ENCODE measurements around the gene SPTLC3. TPM values are rescaled to one million over a fixed set of nuclear protein-coding genes. Genes with fewer than 3 reads are reported as not detected.
A peak's percentile ranks its signal among the peaks of the same experiment; 100 is the strongest.

Gene SPTLC3
- total RNA-seq, 1 donor from 2014 or later = 24.5 TPM

DNA sequence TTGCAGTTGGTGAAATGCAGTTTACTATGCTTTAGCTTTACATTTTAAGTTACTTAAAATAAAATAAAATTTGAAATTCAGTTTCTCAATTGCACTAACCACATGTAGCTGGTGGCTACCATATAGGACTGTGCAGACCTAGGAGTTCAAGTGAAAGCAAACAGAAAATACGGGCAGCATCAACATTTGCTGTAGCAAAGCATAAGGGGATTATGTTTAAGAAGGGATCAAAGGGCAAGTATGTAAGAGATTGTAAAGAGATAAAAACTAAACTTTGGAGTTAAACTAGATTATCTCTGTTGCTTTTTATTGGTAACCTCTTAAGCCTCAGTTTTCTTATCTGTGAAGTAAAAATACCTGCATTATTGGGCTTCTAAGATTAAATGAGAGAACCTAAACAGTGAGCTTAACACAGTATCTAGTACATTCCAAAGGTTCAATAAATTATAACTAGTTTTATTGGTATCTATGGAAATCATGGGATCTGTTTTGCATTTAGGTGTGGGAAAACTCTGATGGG is 81.2 kb downstream of the SPTLC3 start:
- DNase-seq (ENCODE audit: low spot score) (no peak), ATAC-seq (no peak)

DNA sequence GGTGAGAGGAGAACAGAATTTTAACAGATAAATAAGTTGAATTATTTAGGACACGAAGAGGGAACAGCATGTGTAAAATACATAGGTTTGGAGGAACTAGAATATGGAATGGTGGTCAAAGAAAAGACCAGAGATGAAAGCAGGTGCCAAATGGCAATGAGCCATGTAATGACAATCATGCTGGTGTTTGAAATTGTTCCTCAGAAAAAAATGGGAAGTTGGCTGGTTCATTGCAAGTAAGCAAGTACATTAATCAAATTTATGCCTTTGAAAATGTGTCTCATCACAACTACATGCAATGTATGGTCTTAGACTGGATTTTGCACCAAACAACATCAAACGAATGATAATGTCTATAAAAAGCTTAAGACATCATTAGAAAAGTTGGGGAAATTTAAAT is 83.3 kb downstream of the SPTLC3 start:
- DNase-seq (ENCODE audit: low spot score) = no peak
- ATAC-seq = no peak

DNA sequence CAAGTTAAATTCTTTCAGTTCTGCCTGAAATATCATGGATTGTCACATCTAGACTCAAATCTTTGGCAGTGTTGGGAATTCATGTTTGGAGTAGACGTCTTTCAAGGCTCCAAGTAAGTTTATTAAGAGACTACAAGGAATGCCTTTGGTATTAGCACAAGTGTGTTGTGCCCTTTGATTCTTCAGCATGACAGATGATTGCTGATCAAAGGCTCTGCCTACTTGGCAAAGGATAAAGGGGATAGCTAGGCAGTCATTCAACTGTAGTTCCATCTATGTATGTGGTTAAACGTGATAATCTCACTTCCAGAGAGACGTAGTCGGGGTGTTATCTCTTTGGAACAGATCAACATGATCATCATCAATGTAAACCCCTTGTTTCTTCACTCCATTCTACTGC is 86.2 kb downstream of the SPTLC3 start:
- ATAC-seq (no peak), DNase-seq (ENCODE audit: low spot score) (no peak)

DNA sequence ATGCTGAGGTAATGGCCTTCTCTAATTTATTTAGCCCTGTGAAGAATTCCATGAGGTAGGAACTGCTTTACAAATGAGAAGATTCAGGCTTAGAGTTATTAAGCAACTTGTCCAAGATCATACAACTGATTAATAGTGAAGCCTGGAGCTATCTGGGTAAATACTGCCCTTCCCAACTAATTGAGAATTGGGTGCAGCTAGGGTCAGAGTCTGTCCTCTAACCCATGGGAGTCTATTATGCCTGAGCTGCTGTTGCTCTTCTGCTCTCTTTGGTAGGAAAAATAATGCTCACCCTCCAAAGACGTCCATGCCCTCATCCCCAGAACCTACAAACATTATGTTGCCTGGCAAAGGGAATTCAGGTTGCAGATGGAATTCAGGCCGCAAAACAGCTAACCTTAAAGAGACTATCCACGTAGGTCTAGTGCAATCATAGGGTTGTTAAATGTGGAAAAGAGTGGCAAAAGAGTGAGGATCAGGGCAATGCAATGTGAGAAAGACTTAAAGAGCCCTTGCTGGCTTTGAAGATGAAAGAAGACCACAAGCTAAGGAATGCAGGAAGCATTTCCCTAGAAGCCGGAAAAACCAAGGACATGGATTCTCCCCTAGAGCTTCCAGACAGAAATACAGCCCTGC is 90.1 kb downstream of the SPTLC3 start:
- DNase-seq (ENCODE audit: low spot score) (no peak), ATAC-seq (peak; percentile 35)

DNA sequence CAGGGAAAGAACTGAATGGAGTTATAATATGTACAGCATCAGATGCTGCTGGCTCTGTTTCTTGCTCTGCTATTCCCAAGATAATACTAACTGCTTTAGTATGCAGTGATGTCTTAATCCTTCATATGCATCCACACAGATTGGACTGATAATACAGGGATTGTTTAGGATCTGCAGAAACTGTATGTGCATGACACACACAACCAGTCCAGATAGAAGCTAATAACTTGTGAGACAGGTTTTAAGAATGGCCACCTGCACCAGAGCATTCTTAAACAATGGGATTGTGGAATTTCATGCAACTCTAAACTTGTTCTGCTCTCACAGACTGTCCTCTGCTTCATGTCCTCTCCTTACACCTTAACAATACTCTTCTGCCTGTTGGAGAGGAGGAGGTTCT is 90.9 kb downstream of the SPTLC3 start:
- DNase-seq (ENCODE audit: low spot score) (no peak), ATAC-seq (no peak)

DNA sequence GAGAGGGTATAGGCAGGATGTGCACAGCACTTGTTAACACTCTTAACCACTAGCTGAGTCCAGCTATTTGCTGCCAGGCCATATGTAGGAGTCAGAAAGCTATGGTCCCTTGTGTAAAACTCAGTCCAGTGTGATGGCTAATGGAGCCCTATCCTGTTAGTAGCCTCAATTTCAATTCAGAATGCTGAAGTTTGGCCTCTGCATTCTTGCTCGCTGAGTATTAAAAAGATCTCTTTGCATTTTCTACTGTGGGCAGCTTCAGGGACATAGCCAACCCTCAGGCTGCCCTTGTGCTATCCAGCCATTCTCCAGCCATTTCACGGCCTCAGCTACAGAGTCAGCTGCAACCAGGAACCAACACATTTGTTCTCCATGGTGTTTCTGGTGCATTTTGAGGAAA is 92.5 kb downstream of the SPTLC3 start:
- DNase-seq (ENCODE audit: low spot score) = no peak
- no peak for ATAC-seq

DNA sequence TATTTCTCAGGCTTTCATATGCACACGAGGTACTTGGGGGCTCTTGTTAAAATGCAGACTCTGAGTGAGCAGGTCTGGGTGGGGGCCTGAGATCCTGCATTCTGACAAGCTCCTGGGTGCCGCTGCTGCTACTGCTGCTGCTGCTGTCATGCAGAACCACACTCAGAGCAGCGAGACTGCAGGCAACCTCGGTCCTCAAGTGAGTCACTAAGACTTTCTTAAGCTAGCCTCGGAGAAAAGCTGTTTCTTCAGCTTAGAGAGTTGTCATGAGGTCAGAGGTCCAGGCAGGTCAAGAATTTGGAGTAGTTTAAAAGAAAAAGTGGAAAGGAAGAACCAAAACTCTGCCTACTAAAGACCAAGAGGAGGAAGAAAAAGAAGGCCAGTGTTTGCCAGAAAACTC is 92.9 kb downstream of the SPTLC3 start:
- DNase-seq (ENCODE audit: low spot score) (no peak), ATAC-seq (no peak)

DNA sequence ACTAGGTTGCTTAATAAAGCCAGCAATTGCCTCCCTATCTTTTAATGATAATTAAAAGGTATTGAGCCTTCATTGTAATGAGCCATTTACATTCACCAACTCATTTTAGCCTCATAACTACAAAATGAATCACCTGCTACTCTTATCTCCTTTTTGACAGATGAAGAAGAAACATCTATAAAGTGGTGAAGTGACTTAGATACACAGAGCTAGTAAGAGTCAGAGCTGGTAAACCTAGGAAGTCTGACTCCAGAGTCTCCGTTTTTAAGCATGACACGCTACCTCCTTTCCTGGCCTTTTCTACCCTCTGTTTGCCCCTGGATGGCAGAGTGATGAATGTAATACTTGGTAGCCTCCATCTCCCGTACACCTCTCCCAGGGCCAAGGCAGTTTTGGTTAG is 93.5 kb downstream of the SPTLC3 start:
- DNase-seq (ENCODE audit: low spot score) (no peak), ATAC-seq (no peak)

DNA sequence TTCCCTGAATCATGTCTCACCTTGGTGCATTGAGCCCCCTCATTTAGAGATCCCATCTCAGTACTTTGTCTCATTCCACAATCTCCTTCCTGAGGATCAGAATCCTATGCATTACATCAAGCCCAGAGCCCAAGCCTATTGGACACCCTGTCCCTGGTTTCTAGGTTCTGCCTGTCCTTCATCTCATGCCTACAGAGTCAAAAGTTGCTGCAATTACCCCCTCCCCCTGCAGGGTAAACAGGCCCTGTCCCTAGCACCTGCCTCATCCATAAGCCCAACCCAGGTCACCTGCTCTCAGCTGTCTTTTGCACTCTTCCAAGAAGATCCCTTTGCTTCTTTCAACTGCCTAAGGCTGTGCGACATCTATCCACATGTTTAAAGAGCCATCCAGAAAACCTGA is 93.9 kb downstream of the SPTLC3 start:
- ATAC-seq (peak; percentile 44), DNase-seq (ENCODE audit: low spot score) (no peak)

DNA sequence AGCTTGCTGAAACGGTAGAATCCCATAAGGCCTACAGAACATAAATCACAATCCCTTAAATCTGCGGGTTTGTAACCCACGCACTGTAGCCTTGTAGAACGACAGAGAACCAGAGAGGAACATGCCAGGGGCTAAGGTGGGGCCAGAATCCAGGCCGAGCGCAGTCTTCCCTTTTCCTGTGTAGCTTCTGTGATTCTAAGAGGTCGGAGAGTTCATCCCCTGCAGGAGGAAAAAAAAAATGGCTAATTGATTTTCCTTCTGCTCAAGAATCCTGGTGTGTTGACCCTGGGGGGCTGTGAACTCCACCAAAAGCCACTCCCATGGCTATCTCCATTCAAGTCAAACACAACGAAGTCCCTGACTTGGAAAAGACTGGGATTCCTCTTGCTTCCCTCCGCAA is 96.3 kb downstream of the SPTLC3 start:
- DNase-seq (ENCODE audit: low spot score) = no peak
- ATAC-seq = no peak

DNA sequence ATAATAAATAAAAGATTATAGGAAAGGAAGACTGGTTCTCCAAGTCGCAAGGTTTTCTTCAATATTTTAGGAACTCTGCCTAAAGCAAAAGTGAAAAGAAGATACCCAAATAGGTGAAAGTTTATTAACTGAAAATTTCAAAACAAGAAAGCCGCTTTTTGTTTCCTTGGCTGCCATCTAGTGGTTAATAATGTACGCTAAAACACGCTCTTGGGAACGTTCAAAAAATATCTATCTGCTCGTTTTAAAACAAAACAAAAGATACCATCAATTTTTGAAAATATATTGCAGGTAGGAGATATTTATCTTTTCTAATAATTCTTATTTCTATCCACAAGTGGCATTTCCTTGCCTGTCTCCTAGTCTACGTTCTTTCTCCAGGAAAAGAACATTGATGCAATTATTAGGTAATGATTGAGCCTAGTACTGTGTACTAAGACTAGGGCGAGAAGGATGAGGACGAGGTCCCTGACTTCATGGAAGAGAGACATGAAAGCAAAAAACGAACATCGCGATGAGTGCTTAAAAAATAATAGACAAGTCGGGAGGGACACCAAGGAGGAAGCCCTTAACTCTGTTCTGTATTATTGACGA is 97.2 kb downstream of the SPTLC3 start:
- ATAC-seq (peak; percentile 76), DNase-seq (ENCODE audit: low spot score) (no peak)

DNA sequence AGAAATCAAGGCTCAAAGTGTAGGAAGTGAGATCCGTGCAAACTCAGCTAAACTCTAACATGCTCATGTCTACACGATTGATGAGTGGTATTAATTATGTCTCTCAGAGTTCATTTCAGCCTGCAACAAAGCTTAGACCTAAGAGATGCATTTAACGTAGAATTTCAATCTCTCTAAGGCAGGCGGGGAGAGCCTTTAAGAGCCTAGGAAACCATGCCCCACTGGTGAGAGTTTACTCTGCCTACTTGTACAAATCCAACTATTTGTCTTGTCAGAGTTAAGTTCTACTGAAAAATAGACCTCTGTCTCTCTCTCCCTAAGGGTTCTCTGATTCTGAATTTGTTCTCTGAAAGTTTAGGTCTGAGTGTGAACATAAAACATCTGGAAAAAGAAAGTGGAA is 100.9 kb downstream of the SPTLC3 start:
- DNase-seq (ENCODE audit: low spot score) = no peak
- ATAC-seq = no peak

DNA sequence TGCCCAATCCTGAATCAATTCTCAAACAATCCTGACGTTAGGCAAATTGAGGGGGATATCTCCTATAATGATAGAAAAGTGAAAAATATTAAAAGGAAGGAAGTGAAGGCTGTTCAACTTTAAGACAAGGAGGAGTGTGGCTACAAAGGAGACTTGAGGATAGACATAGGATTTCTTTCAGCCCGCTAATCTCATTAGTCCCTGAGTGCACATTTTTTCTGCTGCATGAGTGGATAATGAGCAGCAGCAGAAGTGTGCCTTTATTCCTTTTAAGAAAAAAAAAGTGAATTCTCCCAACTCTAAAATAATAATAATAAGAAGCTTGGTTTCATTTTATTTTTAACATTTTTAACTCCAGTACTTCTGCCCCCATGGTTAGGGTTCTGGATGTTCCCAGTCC is 102.0 kb downstream of the SPTLC3 start:
- DNase-seq (ENCODE audit: low spot score) = no peak
- no peak for ATAC-seq

DNA sequence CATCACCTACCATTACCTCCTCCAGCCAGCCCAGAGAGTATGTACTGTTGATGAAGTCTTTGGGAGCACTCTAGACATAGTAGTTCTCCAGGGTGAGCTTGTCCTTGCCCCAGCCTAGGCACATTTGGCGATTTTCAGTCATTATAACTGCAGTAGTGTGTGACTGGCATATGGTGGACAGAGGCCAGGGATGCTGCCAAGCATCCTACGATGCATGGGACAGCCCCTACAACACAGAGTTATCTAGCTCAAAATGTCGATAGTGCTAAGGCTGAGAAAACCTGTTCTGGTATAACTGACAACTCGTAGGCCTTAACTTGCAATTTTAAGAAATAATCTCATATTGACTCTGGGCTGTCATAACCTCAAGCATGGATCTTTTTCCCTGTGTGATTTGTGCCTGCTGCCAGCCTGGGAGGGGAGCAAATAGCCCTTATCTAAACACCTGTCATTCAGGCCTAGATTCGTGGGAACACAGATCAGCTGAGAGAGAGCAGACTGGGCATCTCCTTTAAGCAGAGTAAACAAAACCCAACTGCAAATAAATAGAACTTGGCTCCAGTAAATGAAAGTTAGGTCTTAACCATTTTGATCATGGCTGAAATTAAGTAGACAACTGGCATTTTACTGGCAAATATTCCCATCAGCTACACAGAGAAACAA is 102.6 kb downstream of the SPTLC3 start:
- DNase-seq (ENCODE audit: low spot score) (peak; percentile 64), ATAC-seq (peak; percentile 97)

DNA sequence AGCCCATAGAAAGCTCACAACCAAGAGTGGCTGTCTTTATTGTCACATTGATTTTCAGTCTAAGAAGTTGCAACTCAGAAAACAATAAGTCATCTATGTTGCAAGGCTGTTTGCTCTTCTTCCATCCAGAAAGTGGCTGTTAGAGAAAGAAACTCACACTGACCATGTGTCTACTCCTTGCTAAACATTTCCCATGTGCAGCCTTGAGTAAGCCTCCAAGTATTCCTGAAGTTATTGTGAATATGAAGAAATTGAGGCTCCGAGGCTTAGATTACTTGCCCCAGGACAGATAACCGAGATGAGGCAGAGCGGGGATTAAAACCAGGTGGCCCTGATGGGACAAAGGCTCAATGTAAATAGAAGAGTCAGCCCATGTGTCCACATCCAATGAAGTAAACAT is 105.0 kb downstream of the SPTLC3 start:
- ATAC-seq = no peak

DNA sequence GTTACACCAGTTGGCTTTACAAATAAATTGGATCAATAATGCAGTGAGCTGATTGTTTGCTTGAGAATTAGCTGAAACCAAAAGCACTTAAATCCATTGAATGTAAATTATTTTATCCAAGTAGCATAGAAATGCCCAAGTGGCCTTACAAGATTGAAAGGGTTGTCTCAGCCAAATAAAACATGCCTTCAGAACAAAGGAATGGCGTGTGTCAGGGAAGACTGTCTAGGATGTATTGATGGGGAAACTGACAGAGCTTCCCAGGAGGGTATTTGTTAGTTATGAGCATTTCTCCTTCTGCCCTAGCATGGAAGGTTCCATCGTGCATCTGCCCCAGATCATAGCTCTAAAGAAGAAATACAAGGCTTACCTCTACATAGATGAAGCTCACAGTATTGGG is 108.4 kb downstream of the SPTLC3 start:
- ATAC-seq (no peak), DNase-seq (ENCODE audit: low spot score) (no peak)

More for the DNA sequence above, 105.0 kb downstream of the SPTLC3 start:
- no peak for DNase-seq (ENCODE audit: low spot score)

DNA sequence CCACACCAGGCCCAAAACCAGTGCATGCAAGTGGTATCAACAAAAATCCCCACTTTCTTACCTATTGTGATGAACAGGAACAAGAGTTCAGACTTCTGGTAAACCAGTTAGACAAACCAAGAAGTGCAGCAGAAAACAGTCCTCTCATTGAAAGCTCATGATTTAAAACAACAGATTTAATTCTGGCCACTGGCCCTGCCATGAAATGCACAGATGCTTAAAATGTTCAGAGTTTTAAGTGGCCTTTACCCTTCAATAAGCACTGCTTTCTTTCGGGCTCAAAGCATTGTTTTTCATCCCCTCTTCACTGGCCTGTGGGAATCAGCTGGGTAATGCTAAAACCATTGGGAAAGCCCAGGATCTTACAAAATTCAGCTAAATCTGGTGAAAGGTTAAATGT is 109.9 kb downstream of the SPTLC3 start:
- no peak for ATAC-seq
- no peak for DNase-seq (ENCODE audit: low spot score)

DNA sequence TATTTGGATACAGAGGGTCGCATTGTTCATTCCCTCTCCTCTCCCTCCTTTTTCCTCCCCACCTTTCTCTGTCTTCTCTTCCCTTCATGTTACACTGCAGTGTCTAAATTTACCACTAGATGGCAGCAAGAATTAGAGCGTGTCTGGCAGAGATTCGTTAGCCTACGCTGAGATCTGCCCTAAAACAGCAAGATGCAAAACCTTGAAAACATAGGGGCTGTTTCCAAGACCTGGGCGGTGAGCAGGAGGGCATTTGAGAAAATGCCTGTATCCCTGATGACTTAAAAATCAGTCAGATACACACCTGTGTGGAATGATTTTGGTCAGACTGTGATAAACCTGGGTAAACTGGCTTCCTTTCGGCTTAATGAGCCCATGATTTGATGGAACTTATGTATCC is 110.8 kb downstream of the SPTLC3 start:
- ATAC-seq (peak; percentile 96), DNase-seq (ENCODE audit: low spot score) (no peak)

DNA sequence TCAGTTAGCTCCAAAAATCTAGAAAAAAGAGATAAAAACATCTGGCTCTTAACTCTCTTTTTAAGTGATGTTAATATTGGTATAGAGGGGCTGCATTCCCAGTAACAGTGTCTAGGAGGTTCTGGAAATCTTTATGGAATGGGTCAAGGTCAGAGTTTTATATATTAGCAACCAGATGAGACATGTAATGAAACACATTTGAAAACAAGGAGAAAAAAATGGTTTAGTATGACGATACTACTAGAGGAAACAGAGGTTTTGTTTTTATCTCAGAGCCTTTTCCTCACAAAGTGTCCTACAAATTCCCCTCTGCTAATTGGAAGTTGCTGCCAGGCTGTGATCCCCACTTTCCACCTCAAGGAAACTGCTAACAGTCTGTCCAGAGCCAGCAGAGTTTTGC is 111.7 kb downstream of the SPTLC3 start:
- no peak for ATAC-seq
- no peak for DNase-seq (ENCODE audit: low spot score)

DNA sequence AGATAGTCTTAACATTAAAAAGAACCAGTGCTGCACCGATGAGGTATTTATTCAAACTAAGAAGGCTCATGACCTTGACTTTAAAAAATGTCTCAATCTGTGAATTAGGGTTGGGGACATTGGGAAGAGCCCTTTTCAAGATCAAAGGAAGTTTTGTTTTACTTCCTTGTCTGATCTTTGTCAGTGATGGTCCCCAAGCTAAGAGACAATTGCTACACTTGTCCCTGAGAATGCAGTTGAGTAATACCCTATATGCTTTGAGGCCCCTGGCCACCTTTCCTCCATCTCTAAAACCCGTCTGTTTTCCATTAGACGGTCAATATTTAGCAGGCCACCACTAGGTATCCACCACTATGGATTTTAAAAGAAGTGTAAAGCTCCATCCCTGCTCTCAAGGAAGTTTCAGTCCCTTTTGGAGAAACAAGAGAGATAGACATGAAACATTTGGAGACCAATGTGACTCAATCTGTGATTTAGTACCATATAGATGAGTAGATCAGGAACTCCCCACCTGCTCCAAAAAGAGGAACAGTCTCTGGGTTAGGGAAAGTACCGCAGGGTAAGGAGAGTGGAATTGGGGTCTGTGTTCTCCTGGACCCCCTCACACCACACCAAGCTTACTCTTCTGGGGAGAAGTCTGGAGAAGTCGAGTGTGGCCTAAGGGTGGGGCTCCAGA is 113.2 kb downstream of the SPTLC3 start:
- DNase-seq (ENCODE audit: low spot score) (no peak), ATAC-seq (no peak)

DNA sequence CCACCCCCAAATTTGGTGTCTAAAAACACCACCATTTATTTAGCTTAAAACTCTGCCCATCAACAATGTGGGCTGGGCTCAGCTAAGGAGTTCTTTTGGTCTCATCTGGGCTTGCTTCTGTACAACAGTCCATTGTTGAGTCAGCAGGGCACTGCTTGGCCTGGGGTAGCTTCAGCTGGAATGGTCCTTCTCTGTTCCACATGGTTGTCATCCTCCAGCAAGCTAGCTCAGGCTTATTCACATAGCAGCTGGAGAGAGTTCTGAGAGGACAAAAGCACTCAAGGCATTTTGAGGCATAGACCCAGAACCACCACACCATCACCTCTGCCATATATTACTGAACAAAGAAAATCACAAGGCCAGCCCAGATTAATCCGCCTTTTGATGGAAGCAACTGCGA is 116.7 kb downstream of the SPTLC3 start:
- ATAC-seq = no peak
- DNase-seq (ENCODE audit: low spot score) = no peak

DNA sequence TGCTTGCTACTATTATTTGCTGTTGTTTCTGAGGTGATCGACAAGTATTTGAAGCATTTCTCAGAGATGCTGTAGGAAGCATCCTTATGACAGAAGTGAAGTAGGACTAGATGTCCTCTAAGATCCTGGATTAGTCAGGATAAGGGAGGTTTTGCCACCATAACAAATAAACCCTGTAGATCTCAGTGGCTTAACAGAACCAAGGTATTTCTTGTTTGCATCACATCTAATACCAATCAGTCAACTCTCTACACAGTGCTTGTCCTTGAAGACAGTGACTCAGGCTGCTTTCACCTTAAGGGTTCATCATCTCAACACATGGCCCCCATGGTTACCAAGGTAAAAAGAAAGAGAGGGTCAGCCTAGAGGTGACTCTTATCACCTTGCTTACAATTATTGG is 119.4 kb downstream of the SPTLC3 start:
- DNase-seq (ENCODE audit: low spot score) = no peak
- no peak for ATAC-seq
